Trophoblast cell (in vitro differentiated cells and primary cell): ENCODE measurements around the gene ENTPD6.

Experiments used
- DNase-seq, 2 donors: peaks; one replicate each; pipeline ENCODE4 v3.0.0-alpha.2; 2016
- H2AFZ ChIP-seq: 2 replicates; pipeline ENCODE4 v1.6.1; 2013; ENCODE audit warnings: low read length, moderate library complexity, mild to moderate bottlenecking; ENCODE audit not compliant: insufficient read depth, poor library complexity
- H2AK5ac ChIP-seq: 2 replicates; pipeline ENCODE4 v1.6.1; 2013; ENCODE audit warnings: mild to moderate bottlenecking, low read length
- H2BK120ac ChIP-seq: 2 replicates; pipeline ENCODE4 v1.6.1; 2013; ENCODE audit warnings: low read length, mild to moderate bottlenecking, moderate library complexity; ENCODE audit not compliant: insufficient read depth, poor library complexity
- H2BK12ac ChIP-seq: 2 replicates; pipeline ENCODE4 v1.6.1; 2013; ENCODE audit warnings: mild to moderate bottlenecking, low read length, moderate library complexity
- H2BK5ac ChIP-seq: 2 replicates; pipeline ENCODE4 v1.6.1; 2013; ENCODE audit warnings: low read length, low read depth, moderate library complexity, mild to moderate bottlenecking; ENCODE audit not compliant: poor library complexity
- H3K14ac ChIP-seq: 2 replicates; pipeline ENCODE4 v1.6.1; 2013; ENCODE audit warnings: mild to moderate bottlenecking, low read length
- H3K18ac ChIP-seq: 2 replicates; pipeline ENCODE4 v1.6.1; 2013; ENCODE audit warnings: mild to moderate bottlenecking, low read length
- H3K23ac ChIP-seq: 2 replicates; pipeline ENCODE4 v1.6.1; 2013; ENCODE audit warnings: low read length
- H3K27ac ChIP-seq: 2 replicates; pipeline ENCODE4 v1.5.1; 2013; ENCODE audit warnings: low read depth, mild to moderate bottlenecking, inconsistent platforms, low read length, moderate library complexity
- H3K27me3 ChIP-seq: 2 replicates; pipeline ENCODE4 v1.6.1; 2013; ENCODE audit warnings: inconsistent platforms, mild to moderate bottlenecking, low read length, moderate library complexity; ENCODE audit not compliant: insufficient read depth
- H3K36me3 ChIP-seq, 2 experiments: 1 replicate in 1 of 2; 2 replicates in 1 of 2; pipeline ENCODE4 v1.6.1; 2013; ENCODE audit warnings: low read length in 2 of 2, mild to moderate bottlenecking in 2 of 2, moderate library complexity in 1 of 2; ENCODE audit not compliant: insufficient read depth in 2 of 2, control insufficient read depth in 1 of 2
- H3K4ac ChIP-seq: 2 replicates; pipeline ENCODE4 v1.6.1; 2013; ENCODE audit warnings: low read depth, mild to moderate bottlenecking, low read length, moderate library complexity
- H3K4me1 ChIP-seq, 2 experiments: 1 replicate in 1 of 2; 2 replicates in 1 of 2; pipeline ENCODE4 v1.6.1; 2013; ENCODE audit warnings: low read length in 2 of 2, mild to moderate bottlenecking in 2 of 2, moderate library complexity in 1 of 2; ENCODE audit not compliant: insufficient read depth in 2 of 2, control insufficient read depth in 1 of 2
- H3K4me2 ChIP-seq: 2 replicates; pipeline ENCODE4 v1.6.1; 2013; ENCODE audit warnings: inconsistent platforms, mild to moderate bottlenecking, low read length, moderate library complexity
- H3K4me3 ChIP-seq: 2 replicates; pipeline ENCODE4 v1.5.1; 2013; ENCODE audit warnings: mild to moderate bottlenecking, low read depth, low read length, inconsistent platforms
- H3K79me1 ChIP-seq: one replicate; pipeline ENCODE4 v1.6.1; 2013; ENCODE audit warnings: low read length
- H3K79me2 ChIP-seq: 2 replicates; pipeline ENCODE4 v1.6.1; 2013; ENCODE audit warnings: low read length, mild to moderate bottlenecking; ENCODE audit not compliant: control insufficient read depth, insufficient read depth, poor library complexity
- H3K9ac ChIP-seq: 2 replicates; pipeline ENCODE4 v1.6.1; 2013; ENCODE audit warnings: mild to moderate bottlenecking, low read length
- H3K9me3 ChIP-seq: 2 replicates; pipeline ENCODE4 v1.6.1; 2013; ENCODE audit warnings: low read depth, mild to moderate bottlenecking, control low read depth, inconsistent platforms, low read length; ENCODE audit not compliant: insufficient read depth
- H4K12ac ChIP-seq: 2 replicates; pipeline ENCODE4 v1.6.1; 2013; ENCODE audit warnings: low read depth, mild to moderate bottlenecking, low read length, moderate library complexity
- H4K8ac ChIP-seq: 2 replicates; pipeline ENCODE4 v1.6.1; 2013; ENCODE audit warnings: low read depth, mild to moderate bottlenecking, low read length, moderate library complexity
- H4K91ac ChIP-seq: one replicate; pipeline ENCODE4 v1.6.1; 2013; ENCODE audit warnings: low read depth, mild to moderate bottlenecking, low read length, moderate library complexity
- WGBS: extraction: QIAGEN DNeasy Blood & Tissue Kit; methylation state at CpG from one replicate; pipeline ENCODE4 v1.1.7; 2013; ENCODE audit warnings: missing lambda C conversion rate; ENCODE audit not compliant: insufficient read length, insufficient coverage; ENCODE audit errors: extremely low coverage; 5-methylcytosine and 5-hydroxymethylcytosine counted together

Gene ENTPD6

DNA sequence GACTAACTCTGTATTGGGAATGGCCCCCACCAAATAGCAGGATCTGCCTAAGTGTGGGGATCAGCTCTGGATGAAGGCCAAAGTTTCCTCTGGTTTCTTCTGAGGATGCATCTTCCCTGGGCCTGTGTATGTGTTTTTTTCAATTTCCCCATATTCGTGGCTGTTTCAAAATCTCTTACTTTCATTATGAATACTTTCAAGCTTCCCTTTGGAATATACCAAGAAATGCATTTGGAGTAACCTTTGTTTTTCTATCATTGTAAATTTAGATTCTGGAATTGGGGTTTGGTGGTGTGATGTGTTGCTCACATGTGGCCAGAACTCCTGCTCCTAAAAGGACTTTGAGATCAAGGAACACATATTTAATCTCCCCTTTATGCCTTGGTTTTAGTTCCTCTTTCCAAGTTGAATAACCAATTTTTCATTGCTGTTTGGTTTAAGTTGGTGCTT, 8.4 kb downstream of the ENTPD6 start:
- H2BK120ac ChIP-seq = no peak overlapping the region
- no peak for DNase-seq
- H2BK12ac ChIP-seq = no peak overlapping the region
- H4K91ac ChIP-seq = no peak overlapping the region
- no peak overlapping the region for H3K4ac ChIP-seq
- no peaks in the 10 kb centered on the region for H3K4me1 ChIP-seq
- no CpG with 5 or more reads among the region's 1 CpG for WGBS
- H2BK5ac ChIP-seq = no peak overlapping the region
- no peak overlapping the region for H3K4me3 ChIP-seq
- no peaks in the 10 kb centered on the region for H3K27me3 ChIP-seq
- H4K12ac ChIP-seq = no peak overlapping the region
- H4K8ac ChIP-seq = no peak overlapping the region
- H3K36me3 ChIP-seq = no peaks in the 10 kb centered on the region
- H3K79me2 ChIP-seq = no peaks in the 10 kb centered on the region
- H3K18ac ChIP-seq = no peak overlapping the region
- no peak overlapping the region for H3K27ac ChIP-seq
- no peak overlapping the region for H2AFZ ChIP-seq
- no peak overlapping the region for H2AK5ac ChIP-seq
- no peaks in the 10 kb centered on the region for H3K9me3 ChIP-seq
- no peak overlapping the region for H3K14ac ChIP-seq
- no peak overlapping the region for H3K4me2 ChIP-seq
- no peak overlapping the region for H3K23ac ChIP-seq
- no peaks in the 10 kb centered on the region for H3K79me1 ChIP-seq
- no peak overlapping the region for H3K9ac ChIP-seq

DNA sequence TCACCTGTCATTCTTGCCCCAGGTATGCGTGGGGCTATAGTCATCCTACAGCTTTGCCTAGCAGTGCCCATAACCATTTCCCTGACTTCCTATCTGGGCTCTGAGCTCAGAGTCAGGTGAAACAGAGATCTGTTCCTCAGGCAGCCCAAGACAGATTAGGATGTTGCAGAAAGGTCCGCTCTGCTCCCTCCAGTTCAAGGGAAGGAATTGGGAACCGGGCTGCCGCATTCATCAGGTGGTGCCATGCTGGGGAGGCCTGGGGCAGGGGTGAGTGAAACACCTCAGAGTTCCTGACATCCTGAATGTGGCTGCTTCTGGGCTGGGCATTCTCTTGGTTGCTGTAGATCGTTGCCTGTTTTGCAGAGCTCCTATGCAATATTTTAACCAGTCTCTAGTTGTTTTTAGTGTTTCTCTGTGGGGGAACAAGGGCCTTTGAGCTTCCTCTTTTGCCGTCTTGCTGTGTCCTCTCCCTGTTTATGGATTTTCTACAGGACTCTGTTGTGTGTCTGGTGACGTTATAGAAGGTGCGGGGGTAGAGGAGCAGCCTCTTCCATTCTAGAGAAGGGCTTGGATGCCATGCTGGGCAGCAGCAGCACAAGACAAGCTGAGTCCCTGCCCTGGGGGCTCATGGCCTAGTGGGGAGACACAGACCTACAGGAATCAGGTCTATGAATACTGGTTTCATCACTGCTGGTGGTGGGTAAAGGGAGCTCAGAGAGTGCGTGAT, 9.2 kb downstream of the ENTPD6 start:
- no peak for DNase-seq
- H3K9me3 ChIP-seq = no peaks in the 10 kb centered on the region
- no peak overlapping the region for H4K91ac ChIP-seq
- H2BK120ac ChIP-seq = no peak overlapping the region
- H3K4me3 ChIP-seq = no peak overlapping the region
- no peak overlapping the region for H2BK12ac ChIP-seq
- H4K8ac ChIP-seq = no peak overlapping the region
- no peaks in the 10 kb centered on the region for H3K4me1 ChIP-seq
- no peak overlapping the region for H2BK5ac ChIP-seq
- no peak overlapping the region for H3K4me2 ChIP-seq
- no peaks in the 10 kb centered on the region for H3K79me2 ChIP-seq
- H3K27me3 ChIP-seq = no peaks in the 10 kb centered on the region
- H3K23ac ChIP-seq = no peak overlapping the region
- no peak overlapping the region for H3K18ac ChIP-seq
- H3K9ac ChIP-seq = no peak overlapping the region
- H2AFZ ChIP-seq = no peak overlapping the region
- no peak overlapping the region for H3K4ac ChIP-seq
- peaks cover 0 to under 1% of the 10 kb centered on the region in 2 experiments for H3K36me3 ChIP-seq
- WGBS = no CpG with 5 or more reads among the region's 9 CpGs
- H2AK5ac ChIP-seq = no peak overlapping the region
- H4K12ac ChIP-seq = no peak overlapping the region
- H3K27ac ChIP-seq = no peak overlapping the region
- no peaks in the 10 kb centered on the region for H3K79me1 ChIP-seq
- no peak overlapping the region for H3K14ac ChIP-seq

DNA sequence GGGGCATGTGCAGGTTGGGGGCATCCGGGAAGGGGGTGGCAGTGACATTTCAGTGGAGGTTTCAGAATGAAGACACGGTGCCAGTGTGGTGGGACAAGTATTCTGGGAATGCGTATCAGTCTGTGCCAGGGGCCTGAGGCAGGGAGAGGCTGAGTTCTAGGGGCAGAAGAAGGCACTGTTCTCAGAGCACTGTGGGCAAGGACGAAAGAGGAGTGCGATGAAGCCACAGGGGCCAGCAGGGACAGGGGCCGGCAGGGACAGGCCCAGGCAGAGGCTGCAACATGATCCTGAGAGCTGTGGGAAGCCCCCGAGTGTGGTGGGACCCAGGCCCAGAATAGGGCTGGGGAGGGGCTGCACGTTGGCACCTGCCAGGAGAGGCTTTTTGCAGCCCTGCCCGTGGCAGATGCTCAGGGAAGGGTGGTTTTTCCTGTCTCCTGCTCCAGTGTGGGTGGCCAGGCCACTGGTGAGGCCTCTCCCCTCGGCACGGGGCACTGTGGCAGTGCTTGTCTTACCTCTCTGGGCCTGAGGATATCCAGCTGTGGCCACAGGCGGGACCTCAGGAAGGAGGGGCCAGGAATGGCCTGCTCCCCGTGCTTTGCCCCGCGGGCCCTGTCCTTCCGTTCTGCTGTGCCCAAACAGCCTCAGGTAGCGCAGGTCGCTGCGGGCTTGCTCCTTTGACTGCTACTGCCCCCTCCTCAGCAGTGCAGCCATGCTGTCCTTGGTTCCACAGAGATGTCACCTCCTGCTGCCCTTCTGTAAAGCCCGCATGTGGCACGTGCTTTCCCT, 10.0 kb downstream of the ENTPD6 start:
- Histone ChIP-seq H2BK12ac (no peak overlapping the region), H2BK120ac (no peak overlapping the region), H2AK5ac (no peak overlapping the region), H3K79me2 (no peaks in the 10 kb centered on the region), H3K4me1 (no peaks in the 10 kb centered on the region), H3K18ac (no peak overlapping the region), H3K4ac (no peak overlapping the region), H4K12ac (no peak overlapping the region), H3K9ac (no peak overlapping the region), H3K27ac (no peak overlapping the region), H2BK5ac (no peak overlapping the region), H3K4me3 (no peak overlapping the region), H3K4me2 (no peak overlapping the region), H2AFZ (no peak overlapping the region), H4K8ac (no peak overlapping the region), H3K9me3 (no peaks in the 10 kb centered on the region), H3K79me1 (no peaks in the 10 kb centered on the region), H3K36me3 (peaks cover 3% of the 10 kb centered on the region in 2 experiments), H3K27me3 (no peaks in the 10 kb centered on the region), H4K91ac (no peak overlapping the region), H3K14ac (no peak overlapping the region), H3K23ac (no peak overlapping the region)
- DNase-seq = peak; percentile 24 to 28
- no CpG with 5 or more reads among the region's 21 CpGs for WGBS

DNA sequence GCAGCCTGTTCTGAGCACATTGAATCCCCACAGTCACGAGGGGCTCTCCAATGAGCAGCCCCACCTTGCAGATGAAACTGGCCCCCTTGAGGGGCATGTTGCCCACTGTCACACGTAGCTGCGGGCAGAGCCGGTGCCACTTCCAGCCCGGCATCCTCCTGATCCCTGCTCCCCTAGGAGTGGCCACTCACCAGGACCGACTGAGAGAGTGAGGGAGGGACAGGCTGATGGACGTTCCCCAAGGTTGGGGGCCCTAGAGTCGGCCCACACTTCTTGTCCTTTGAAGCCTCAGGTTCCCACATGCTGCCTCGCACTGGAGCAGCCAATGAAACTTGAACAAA, 10.5 kb downstream of the ENTPD6 start:
- no peak overlapping the region for H4K8ac ChIP-seq
- H2BK5ac ChIP-seq = no peak overlapping the region
- H3K9ac ChIP-seq = no peak overlapping the region
- peaks cover 3% of the 10 kb centered on the region in 2 experiments for H3K36me3 ChIP-seq
- H3K27me3 ChIP-seq = no peaks in the 10 kb centered on the region
- H3K4ac ChIP-seq = no peak overlapping the region
- H4K12ac ChIP-seq = no peak overlapping the region
- H3K4me2 ChIP-seq = no peak overlapping the region
- no peaks in the 10 kb centered on the region for H3K4me1 ChIP-seq
- no CpG with 5 or more reads among the region's 9 CpGs for WGBS
- H3K4me3 ChIP-seq = no peak overlapping the region
- no peak overlapping the region for H2BK120ac ChIP-seq
- no peak overlapping the region for H2BK12ac ChIP-seq
- no peaks in the 10 kb centered on the region for H3K79me2 ChIP-seq
- H3K18ac ChIP-seq = no peak overlapping the region
- H3K14ac ChIP-seq = no peak overlapping the region
- DNase-seq = no peak
- H3K27ac ChIP-seq = no peak overlapping the region
- H3K23ac ChIP-seq = no peak overlapping the region
- no peak overlapping the region for H2AK5ac ChIP-seq
- no peaks in the 10 kb centered on the region for H3K79me1 ChIP-seq
- no peak overlapping the region for H2AFZ ChIP-seq
- H3K9me3 ChIP-seq = no peaks in the 10 kb centered on the region
- no peak overlapping the region for H4K91ac ChIP-seq
